Measurements from ENCODE around the gene NIPAL1. TPM values are rescaled to one million over a fixed set of nuclear protein-coding genes. Genes with fewer than 3 reads are reported as not detected.
"Not testable (repeated sequence)": the region's sequence is repeated elsewhere in the genome, so short reads cannot be mapped to it uniquely, and the experiment has no call there.

NIPAL1 gene
- total RNA-seq, 1 donor from 2014 or later, result 4.9 TPM

DNA sequence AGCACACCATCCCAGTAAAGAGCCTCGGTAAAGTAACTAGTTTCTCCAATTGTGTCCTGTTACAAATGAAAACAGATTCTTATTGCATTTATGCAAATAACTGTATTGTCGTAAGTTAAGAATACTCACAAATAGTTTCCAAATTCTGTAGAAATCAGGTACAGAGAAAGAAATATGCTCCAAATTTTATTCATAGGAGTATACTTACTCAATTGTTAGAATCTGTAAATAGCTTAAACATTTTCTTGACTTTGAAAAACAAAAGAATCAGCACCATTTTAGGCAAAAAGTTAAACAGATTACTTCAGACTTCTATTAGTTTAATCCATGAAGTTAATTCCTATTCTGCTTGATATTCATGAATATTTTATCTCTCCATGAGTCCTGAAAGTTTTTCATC, 10.8 kb upstream of the NIPAL1 start:
- H3K27me3 Mint-ChIP-seq (ENCODE audit: low read depth, unreplicated experiment), result peaks cover 1% of the 10 kb centered on the region
- no peak for TF ChIP-seq CTCF (IDR thresholded peaks at IDR 0.05; ENCODE audit: insufficient read depth, low read depth, low read length)
- no peak for TF ChIP-seq EZH2 (IDR thresholded peaks at IDR 0.05; ENCODE audit: insufficient read depth, low read length)
- no peaks in the 10 kb centered on the region for H3K36me3 Mint-ChIP-seq (ENCODE audit: low read depth, unreplicated experiment)
- H3K4me1 ChIP-seq (ENCODE audit: insufficient read depth, low read length), result no peaks in the 10 kb centered on the region
- FAIRE-seq (no peak), DNase-seq (ENCODE audit: low read depth) (no peak)
- H3K4me2 ChIP-seq (ENCODE audit: low read length), result no peak overlapping the region
- H2AFZ ChIP-seq (ENCODE audit: low read depth, low read length), result no peak overlapping the region
- no peak overlapping the region for H3K4me3 Mint-ChIP-seq (ENCODE audit: unreplicated experiment)
- H3K27me3 ChIP-seq (ENCODE audit: insufficient read depth, low read length), result no peaks in the 10 kb centered on the region
- no peaks in the 10 kb centered on the region for H3K36me3 ChIP-seq (ENCODE audit: insufficient read depth, low read length)
- H3K79me2 ChIP-seq (ENCODE audit: insufficient read depth, low read length), result no peaks in the 10 kb centered on the region
- no peaks in the 10 kb centered on the region for H4K20me1 ChIP-seq (ENCODE audit: insufficient read depth, low read length)
- H3K27ac Mint-ChIP-seq (ENCODE audit: unreplicated experiment), result no peak overlapping the region
- H3K4me1 Mint-ChIP-seq (ENCODE audit: low read depth, unreplicated experiment), result no peaks in the 10 kb centered on the region
- no peak overlapping the region for H3K27ac ChIP-seq (ENCODE audit: low read depth, low read length)
- peaks cover 20% of the 10 kb centered on the region for H3K9me3 Mint-ChIP-seq (ENCODE audit: unreplicated experiment)
- no peak overlapping the region for H3K9ac ChIP-seq (ENCODE audit: low read length)
- H3K9me3 ChIP-seq (ENCODE audit: insufficient read depth, low read depth, low read length), result peaks cover 5% of the 10 kb centered on the region
- no peak overlapping the region for H3K4me3 ChIP-seq (ENCODE audit: insufficient read depth, low read depth, low read length)

- Mint-ChIP-seq H3K27ac (ENCODE audit: unreplicated experiment) (no peak overlapping the region), H3K4me3 (ENCODE audit: unreplicated experiment) (no peak overlapping the region), H3K9me3 (ENCODE audit: unreplicated experiment) (peaks cover 21% of the 10 kb centered on the region), H3K4me1 (ENCODE audit: low read depth, unreplicated experiment) (no peaks in the 10 kb centered on the region), H3K36me3 (ENCODE audit: low read depth, unreplicated experiment) (no peaks in the 10 kb centered on the region), H3K27me3 (ENCODE audit: low read depth, unreplicated experiment) (no peaks in the 10 kb centered on the region)
- no peaks in the 10 kb centered on the region for H3K27me3 ChIP-seq (ENCODE audit: insufficient read depth, low read length)
- TF ChIP-seq EZH2 (IDR thresholded peaks at IDR 0.05; ENCODE audit: insufficient read depth, low read length) (no peak), CTCF (IDR thresholded peaks at IDR 0.05; ENCODE audit: insufficient read depth, low read depth, low read length) (no peak)
- no peak overlapping the region for H2AFZ ChIP-seq (ENCODE audit: low read depth, low read length)
- no peaks in the 10 kb centered on the region for H3K36me3 ChIP-seq (ENCODE audit: insufficient read depth, low read length)
- H3K27ac ChIP-seq (ENCODE audit: low read depth, low read length), result no peak overlapping the region
- H3K4me2 ChIP-seq (ENCODE audit: low read length), result no peak overlapping the region
- no peaks in the 10 kb centered on the region for H3K79me2 ChIP-seq (ENCODE audit: insufficient read depth, low read length)
- no peaks in the 10 kb centered on the region for H4K20me1 ChIP-seq (ENCODE audit: insufficient read depth, low read length)
- peaks cover 5% of the 10 kb centered on the region for H3K9me3 ChIP-seq (ENCODE audit: insufficient read depth, low read depth, low read length)
- no peaks in the 10 kb centered on the region for H3K4me1 ChIP-seq (ENCODE audit: insufficient read depth, low read length)
- H3K9ac ChIP-seq (ENCODE audit: low read length), result no peak overlapping the region
- DNase-seq (ENCODE audit: low read depth) (no peak), FAIRE-seq (no peak)
- H3K4me3 ChIP-seq (ENCODE audit: insufficient read depth, low read depth, low read length), result no peak overlapping the region
Measured at GRCh38 chr4:48008021-48008596, 8.5 kb upstream of the NIPAL1 start.

DNA sequence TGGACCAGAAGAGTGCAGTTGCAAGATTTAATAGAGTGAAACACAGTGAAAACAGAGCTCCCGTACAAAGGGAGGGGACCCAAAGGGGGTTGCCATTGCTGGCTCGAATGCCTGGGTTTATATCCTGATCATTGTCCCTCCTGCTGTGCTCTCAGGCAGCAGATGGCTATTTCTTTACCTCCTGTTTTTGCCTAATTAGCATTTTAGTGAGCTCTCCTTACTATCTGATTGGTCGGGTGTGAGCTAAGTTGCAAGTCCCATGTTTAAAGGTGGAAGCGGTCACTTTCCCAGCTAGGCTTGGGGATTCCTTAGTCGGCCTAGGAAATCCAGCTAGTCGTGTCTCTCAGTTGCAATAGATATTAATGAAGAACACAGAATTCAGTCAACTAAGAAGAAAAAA, 5.7 kb upstream of the NIPAL1 start:
- H3K36me3 Mint-ChIP-seq (ENCODE audit: low read depth, unreplicated experiment); FAIRE-seq; H3K27ac ChIP-seq (ENCODE audit: low read depth, low read length); H4K20me1 ChIP-seq (ENCODE audit: insufficient read depth, low read length); H3K4me1 ChIP-seq (ENCODE audit: insufficient read depth, low read length); H3K4me3 Mint-ChIP-seq (ENCODE audit: unreplicated experiment); H3K9me3 ChIP-seq (ENCODE audit: insufficient read depth, low read depth, low read length); H3K4me3 ChIP-seq (ENCODE audit: insufficient read depth, low read depth, low read length); H3K4me2 ChIP-seq (ENCODE audit: low read length); H3K27ac Mint-ChIP-seq (ENCODE audit: unreplicated experiment); H3K4me1 Mint-ChIP-seq (ENCODE audit: low read depth, unreplicated experiment); H3K36me3 ChIP-seq (ENCODE audit: insufficient read depth, low read length); H3K27me3 ChIP-seq (ENCODE audit: insufficient read depth, low read length); H3K79me2 ChIP-seq (ENCODE audit: insufficient read depth, low read length); H2AFZ ChIP-seq (ENCODE audit: low read depth, low read length); H3K9ac ChIP-seq (ENCODE audit: low read length); DNase-seq (ENCODE audit: low read depth); H3K27me3 Mint-ChIP-seq (ENCODE audit: low read depth, unreplicated experiment): not testable (repeated sequence)
- H3K9me3 Mint-ChIP-seq (ENCODE audit: unreplicated experiment), result peaks cover 14% of the 10 kb centered on the region

All from astrocyte (in vitro differentiated cells and primary cell).